Activated T-helper 17 cell treated with anti-CD3 and anti-CD28 coated beads, Interleukin-2, amount 50 U/mL, for 72 hours (primary cell): ENCODE data around the gene COIL. TPM values are rescaled to one million over a fixed set of nuclear protein-coding genes. Genes with fewer than 3 reads are reported as not detected.
A peak's percentile ranks its signal among the peaks of the same experiment; 100 is the strongest.

Source experiments
- ATAC-seq: fragments of 150-1000 bp; cut with Tn5 transposase; replicated peaks from 2 replicates; pipeline ENCODE4 v1.10.0; 2021; ENCODE audit warnings: mild to moderate bottlenecking, moderate library complexity
- H3K27ac Mint-ChIP-seq: one replicate; pipeline ENCODE4 v1.8.0; 2022; ENCODE audit warnings: mixed read lengths
- H3K27me3 Mint-ChIP-seq: one replicate; pipeline ENCODE4 v1.8.0; 2022; ENCODE audit warnings: mixed read lengths
- H3K36me3 Mint-ChIP-seq: one replicate; pipeline ENCODE4 v1.8.0; 2022; ENCODE audit warnings: low read depth, mild to moderate bottlenecking, mixed read lengths
- H3K4me1 Mint-ChIP-seq: one replicate; pipeline ENCODE4 v1.8.0; 2022; ENCODE audit warnings: mixed read lengths
- H3K4me3 Mint-ChIP-seq: one replicate; pipeline ENCODE4 v1.8.0; 2022; ENCODE audit warnings: mild to moderate bottlenecking, mixed read lengths
- H3K9me3 Mint-ChIP-seq: one replicate; pipeline ENCODE4 v1.8.0; 2022; ENCODE audit warnings: mixed read lengths
- total RNA-seq, 2 donors: library from RNA; stranded (reverse); gene quantifications; one replicate each; pipeline ENCODE4 v1.2.3, GENCODE V29; 2022

COIL gene
- total RNA-seq, 2 donors from 2014 or later: 23.1 to 24.4 TPM

- Mint-ChIP-seq H3K27ac (peak overlapping the region; percentile 67), H3K4me3 (no peak overlapping the region), H3K36me3 (peaks cover 100% of the 10 kb centered on the region), H3K9me3 (no peaks in the 10 kb centered on the region), H3K4me1 (peaks cover 33% of the 10 kb centered on the region), H3K27me3 (no peaks in the 10 kb centered on the region)
- ATAC-seq: no peak
Measured at GRCh38 chr17:56894859-56895455, 65.9 kb downstream of the COIL start.

- Mint-ChIP-seq H3K4me3 (no peak overlapping the region), H3K36me3 (peaks cover 100% of the 10 kb centered on the region), H3K9me3 (no peaks in the 10 kb centered on the region), H3K4me1 (peaks cover 33% of the 10 kb centered on the region), H3K27me3 (no peaks in the 10 kb centered on the region), H3K27ac (peak overlapping the region; percentile 1)
- ATAC-seq: no peak
Measured at GRCh38 chr17:56893503-56893902, 67.3 kb downstream of the COIL start.

GRCh38 chr17:56892333-56892732 is 68.5 kb downstream of the COIL start:
- no peaks in the 10 kb centered on the region for H3K27me3 Mint-ChIP-seq
- no peak for ATAC-seq
- peak overlapping the region; percentile 1 for H3K27ac Mint-ChIP-seq
- H3K36me3 Mint-ChIP-seq: peaks cover 100% of the 10 kb centered on the region
- H3K9me3 Mint-ChIP-seq: peaks cover 2% of the 10 kb centered on the region
- no peak overlapping the region for H3K4me3 Mint-ChIP-seq
- peaks cover 26% of the 10 kb centered on the region for H3K4me1 Mint-ChIP-seq

- no peak overlapping the region for H3K27ac Mint-ChIP-seq
- peaks cover 3% of the 10 kb centered on the region for H3K9me3 Mint-ChIP-seq
- H3K4me3 Mint-ChIP-seq: no peak overlapping the region
- ATAC-seq: peak; percentile 47
- H3K27me3 Mint-ChIP-seq: no peaks in the 10 kb centered on the region
- H3K36me3 Mint-ChIP-seq: peaks cover 100% of the 10 kb centered on the region
- H3K4me1 Mint-ChIP-seq: peaks cover 26% of the 10 kb centered on the region
Measured at GRCh38 chr17:56891751-56892150, 69.1 kb downstream of the COIL start.

GRCh38 chr17:56890906-56891674 is 69.8 kb downstream of the COIL start:
- Mint-ChIP-seq H3K36me3 (peaks cover 100% of the 10 kb centered on the region), H3K27ac (no peak overlapping the region), H3K4me3 (no peak overlapping the region), H3K27me3 (no peaks in the 10 kb centered on the region), H3K4me1 (peaks cover 30% of the 10 kb centered on the region), H3K9me3 (peaks cover 3% of the 10 kb centered on the region)
- ATAC-seq: no peak

GRCh38 chr17:56890390-56890789 is 70.5 kb downstream of the COIL start:
- ATAC-seq: no peak
- no peaks in the 10 kb centered on the region for H3K27me3 Mint-ChIP-seq
- H3K4me3 Mint-ChIP-seq: no peak overlapping the region
- peaks cover 99% of the 10 kb centered on the region for H3K36me3 Mint-ChIP-seq
- no peak overlapping the region for H3K27ac Mint-ChIP-seq
- H3K4me1 Mint-ChIP-seq: peaks cover 28% of the 10 kb centered on the region
- peaks cover 3% of the 10 kb centered on the region for H3K9me3 Mint-ChIP-seq

Other genes starting within 250 kb of the COIL start
- gene C17orf67, start 127.1 kb downstream of the COIL start, total RNA-seq: 1 to 10 TPM; 5.0 to 5.6 TPM
- gene DGKE, start 126.9 kb downstream of the COIL start, total RNA-seq: 10 to 100 TPM; 44.1 to 49.9 TPM
- 100 to 1,000 TPM; 121 to 285 TPM for gene TRIM25, start 47.0 kb downstream of the COIL start, total RNA-seq
- gene SCPEP1, start 17.1 kb upstream of the COIL start, total RNA-seq: 10 to 100 TPM; 22.8 to 31.9 TPM
- 10 to 100 TPM; 18.7 to 45.3 TPM for gene AKAP1, start 124.2 kb upstream of the COIL start, total RNA-seq